ENCODE results near the gene EXOG. TPM values are rescaled to one million over a fixed set of nuclear protein-coding genes. Genes with fewer than 3 reads are reported as not detected.

The EXOG gene
- polyA plus RNA-seq, 1 donor from 2014 or later: 45.6 TPM

- H3K27me3 ChIP-seq (ENCODE audit: insufficient read depth, low read depth, low read length): no peaks in the 10 kb centered on the region
- no peak overlapping the region for H3K4me3 ChIP-seq (ENCODE audit: low read length)
- peaks cover 19% of the 10 kb centered on the region for H4K20me1 ChIP-seq (ENCODE audit: insufficient read depth)
- no peak overlapping the region for H2AFZ ChIP-seq (ENCODE audit: low read depth, low read length)
- peaks cover 96% of the 10 kb centered on the region for H3K79me2 ChIP-seq (replicated peaks; ENCODE audit: insufficient read depth, low read length)
- H3K9me3 ChIP-seq (ENCODE audit: low read length): no peaks in the 10 kb centered on the region
- no peak for TF ChIP-seq CTCF (IDR thresholded peaks at IDR 0.05; ENCODE audit: poor library complexity, severe bottlenecking)
- TF ChIP-seq REST (IDR thresholded peaks at IDR 0.05; ENCODE audit: borderline replicate concordance): no peak
- TF ChIP-seq POLR2AphosphoS5 (IDR thresholded peaks at IDR 0.05): no peak
- TF ChIP-seq TAF1 (IDR thresholded peaks at IDR 0.05; ENCODE audit: low read depth): no peak
- peaks cover under 1% of the 10 kb centered on the region for H3F3A ChIP-seq (ENCODE audit: insufficient read depth, low read length, poor library complexity, severe bottlenecking)
- no peak overlapping the region for H3K4me2 ChIP-seq (ENCODE audit: low read length)
- H3K36me3 ChIP-seq (ENCODE audit: insufficient read depth, low read length): no peaks in the 10 kb centered on the region
- H3K9me2 ChIP-seq (ENCODE audit: insufficient read depth, low read length): no peaks in the 10 kb centered on the region
- H3K9ac ChIP-seq (ENCODE audit: low read length): no peak overlapping the region
- H3K27ac ChIP-seq (ENCODE audit: low read length): no peak overlapping the region
Observed at GRCh38 chr3:38460377-38461270, 35.5 kb upstream of the EXOG start.

GRCh38 chr3:38465588-38466154, 30.5 kb upstream of the EXOG start:
- Histone ChIP-seq H3K9me3 (ENCODE audit: low read length) (peaks cover 8% of the 10 kb centered on the region), H4K20me1 (ENCODE audit: insufficient read depth) (no peaks in the 10 kb centered on the region)
- TF ChIP-seq MXI1 (conservative IDR thresholded peaks at IDR 0.05; ENCODE audit: poor library complexity, severe bottlenecking) (no peak), EZH2 (IDR thresholded peaks at IDR 0.05; ENCODE audit: borderline replicate concordance, insufficient read depth, low read length, poor library complexity, severe bottlenecking) (no peak), TAF1 (IDR thresholded peaks at IDR 0.05; ENCODE audit: low read depth) (no peak), POLR2AphosphoS5 (IDR thresholded peaks at IDR 0.05) (no peak), RAD21 (conservative IDR thresholded peaks at IDR 0.05) (no peak), EP300 (conservative IDR thresholded peaks at IDR 0.05; ENCODE audit: poor library complexity, severe bottlenecking) (no peak), CTCF (IDR thresholded peaks at IDR 0.05; ENCODE audit: poor library complexity, severe bottlenecking) (no peak), REST (IDR thresholded peaks at IDR 0.05; ENCODE audit: borderline replicate concordance) (no peak), SMC3 (conservative IDR thresholded peaks at IDR 0.05; ENCODE audit: poor library complexity) (no peak)

More at GRCh38 chr3:38465588-38466154, 30.5 kb upstream of the EXOG start:
- H3K9me2 ChIP-seq (ENCODE audit: insufficient read depth, low read length): no peaks in the 10 kb centered on the region
- H3K4me2 ChIP-seq (ENCODE audit: low read length): no peak overlapping the region
- H3K79me2 ChIP-seq (replicated peaks; ENCODE audit: insufficient read depth, low read length): peaks cover 88% of the 10 kb centered on the region
- H3K27me3 ChIP-seq (ENCODE audit: insufficient read depth, low read depth, low read length): no peaks in the 10 kb centered on the region
- no peak overlapping the region for H2AFZ ChIP-seq (ENCODE audit: low read depth, low read length)
- no peaks in the 10 kb centered on the region for H3K36me3 ChIP-seq (ENCODE audit: insufficient read depth, low read length)
- no peak overlapping the region for H3K27ac ChIP-seq (ENCODE audit: low read length)
- no peak overlapping the region for H3K9ac ChIP-seq (ENCODE audit: low read length)
- peaks cover 4% of the 10 kb centered on the region for H3F3A ChIP-seq (ENCODE audit: insufficient read depth, low read length, poor library complexity, severe bottlenecking)
- H3K4me3 ChIP-seq (ENCODE audit: low read length): no peak overlapping the region
